Urothelium cell line (cell line): ENCODE results near the gene CUL1.

Experiments
- DNase-seq: peaks from one replicate; pipeline ENCODE4 v3.0.0; 2011; ENCODE audit warnings: low spot score, mixed read lengths
- FAIRE-seq: peaks from 2 replicates; lab custom pipeline; 2011; peaks lifted over from hg19 to GRCh38; lab: Jason Lieb, UNC

Gene CUL1

DNA sequence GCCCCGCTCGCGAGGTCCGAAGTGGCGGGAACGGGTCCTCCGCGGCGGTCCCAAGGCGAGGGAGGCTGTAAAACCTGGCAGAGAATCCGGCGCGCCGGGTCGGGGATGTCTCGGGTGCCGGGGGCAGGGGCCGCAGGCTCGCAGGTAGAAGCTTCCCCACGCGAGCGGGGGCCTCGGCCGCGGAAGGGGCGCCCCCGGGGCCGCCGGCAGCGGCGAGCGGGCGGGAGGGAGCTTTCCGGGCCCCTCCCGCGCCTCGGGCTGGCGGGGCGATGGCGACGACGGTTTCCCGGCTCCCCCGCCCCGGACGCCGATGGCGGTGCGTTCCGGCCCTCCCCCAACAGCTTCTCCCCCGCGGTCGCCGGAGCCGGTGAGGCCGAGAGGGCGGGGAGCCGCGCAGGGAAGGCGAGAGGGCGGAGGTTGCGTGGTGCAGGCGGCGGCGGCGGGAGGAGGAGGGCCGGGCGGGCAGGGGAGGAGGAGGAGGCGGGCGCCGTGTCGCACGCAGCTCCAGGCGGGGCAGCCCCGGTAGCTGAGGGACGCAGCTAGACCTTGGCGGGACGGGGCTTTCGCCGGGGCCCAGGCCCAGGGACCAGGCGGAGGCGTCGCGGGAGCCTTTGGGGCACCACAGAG is at the start of gene CUL1:
CUL1 (plus strand) TSS at position 507 of the 627 bp plus-strand sequence. CDS start 31,220 bp downstream, outside the sequence.
- DNase-seq = peak; percentile 35

DNA sequence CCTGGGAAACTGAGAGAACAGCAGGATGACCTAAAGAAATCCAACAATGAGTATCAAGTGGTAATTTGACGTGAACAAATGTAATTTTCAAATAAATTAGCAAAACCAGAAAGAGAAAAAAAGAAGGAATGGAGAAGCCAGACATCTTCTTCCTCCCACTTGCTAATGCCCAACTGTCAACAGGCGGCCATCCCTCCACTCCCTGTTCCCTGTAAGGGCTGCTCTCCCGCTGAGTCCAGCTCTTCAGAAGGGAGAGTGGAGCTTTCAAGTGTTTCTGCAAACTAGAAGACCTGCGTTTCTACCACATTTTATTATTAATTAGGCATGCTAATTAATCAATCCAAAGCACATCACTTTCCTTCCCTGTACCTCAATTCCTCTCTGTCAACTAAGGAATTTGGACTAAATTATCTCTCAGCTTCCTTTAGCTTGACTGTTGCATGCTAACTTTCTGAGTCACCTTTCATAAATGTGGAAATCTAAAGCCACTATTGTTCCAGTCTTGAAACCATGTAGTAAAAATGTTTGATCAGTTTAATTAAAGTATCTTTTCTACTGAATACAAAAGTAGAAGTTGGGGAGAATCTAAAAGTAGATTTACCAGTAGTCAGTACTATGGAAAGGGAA is 48.4 kb upstream of the CUL1 start:
- FAIRE-seq = no peak
- DNase-seq = peak; percentile 12

More for the DNA sequence above, at the start of gene CUL1:
- FAIRE-seq = no peak

DNA sequence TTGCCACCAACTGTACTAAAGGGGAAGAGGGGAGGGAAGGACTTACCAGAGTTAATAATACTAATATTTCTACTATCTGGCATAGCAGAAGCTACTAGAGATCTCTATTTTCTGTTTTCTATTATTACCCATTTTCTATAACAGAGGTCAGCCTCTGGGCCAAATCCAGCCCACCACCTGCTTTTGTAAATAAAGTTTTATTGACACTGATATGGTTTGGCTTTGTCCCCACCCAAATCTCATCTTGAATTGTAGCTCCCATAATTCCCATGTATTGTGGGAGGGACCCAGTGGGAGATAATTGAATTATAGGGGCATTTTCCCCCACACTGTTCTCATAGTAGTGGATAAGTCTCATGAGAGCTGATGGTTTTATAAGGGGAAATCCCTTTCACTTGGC is 45.9 kb upstream of the CUL1 start:
- no peak for DNase-seq
- no peak for FAIRE-seq

DNA sequence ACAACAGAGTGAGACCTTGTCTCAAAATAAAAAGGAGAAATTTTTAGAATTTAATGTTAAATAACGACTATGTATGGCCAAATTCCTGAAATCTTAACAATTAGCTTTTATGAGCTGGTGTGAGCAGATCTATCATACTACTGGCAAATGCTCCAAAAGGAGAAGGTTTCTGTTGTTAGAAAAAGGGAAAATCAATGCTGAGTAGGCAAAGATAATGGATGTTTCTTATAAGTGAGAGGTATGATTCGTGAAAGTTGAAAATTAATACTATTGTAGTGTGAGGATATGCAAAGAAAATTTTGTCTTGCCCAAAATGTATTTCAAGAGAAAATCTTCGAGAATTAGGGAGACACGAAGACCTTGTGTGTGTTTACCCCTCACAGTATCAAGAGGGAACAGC is 40.8 kb upstream of the CUL1 start:
- DNase-seq = no peak
- no peak for FAIRE-seq

DNA sequence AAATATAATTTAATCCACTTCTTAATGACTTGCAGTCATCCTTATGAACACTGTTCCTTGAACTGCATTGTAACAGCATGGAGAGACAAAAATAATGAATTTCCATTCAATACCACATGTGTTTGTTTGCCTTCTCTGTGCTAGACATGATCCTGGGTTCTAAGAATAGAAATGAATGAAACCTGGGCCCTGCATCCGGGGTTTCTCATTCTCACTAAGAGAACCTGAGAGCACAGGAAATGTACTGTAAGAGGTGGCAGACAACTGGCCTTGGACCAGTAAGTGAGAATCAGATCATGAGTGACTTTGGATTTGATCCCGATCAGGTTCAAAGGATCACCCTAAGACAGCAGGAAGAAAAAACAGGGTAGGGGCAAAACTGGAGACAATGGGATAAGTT is 37.2 kb upstream of the CUL1 start:
- DNase-seq (no peak), FAIRE-seq (no peak)

DNA sequence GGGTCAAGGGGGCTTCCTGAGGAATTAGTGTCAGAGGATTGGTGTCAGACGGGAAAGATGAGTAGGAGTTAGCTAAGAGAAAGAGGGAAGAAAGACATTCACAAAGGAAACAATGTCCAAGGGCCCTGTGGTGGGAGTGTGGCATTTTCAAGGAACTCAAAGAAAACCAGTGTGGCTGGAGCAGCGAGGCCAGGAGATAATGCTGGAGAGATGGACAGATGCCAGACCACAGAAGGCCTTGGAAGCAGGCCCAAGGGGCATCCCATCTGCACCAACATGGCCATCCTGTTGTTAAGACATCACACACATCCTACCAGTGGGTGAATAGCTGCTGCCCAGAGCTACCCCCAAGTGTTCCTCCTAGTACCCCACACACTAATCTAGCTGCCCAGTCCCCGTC is 36.1 kb upstream of the CUL1 start:
- DNase-seq (peak; percentile 2), FAIRE-seq (no peak)

DNA sequence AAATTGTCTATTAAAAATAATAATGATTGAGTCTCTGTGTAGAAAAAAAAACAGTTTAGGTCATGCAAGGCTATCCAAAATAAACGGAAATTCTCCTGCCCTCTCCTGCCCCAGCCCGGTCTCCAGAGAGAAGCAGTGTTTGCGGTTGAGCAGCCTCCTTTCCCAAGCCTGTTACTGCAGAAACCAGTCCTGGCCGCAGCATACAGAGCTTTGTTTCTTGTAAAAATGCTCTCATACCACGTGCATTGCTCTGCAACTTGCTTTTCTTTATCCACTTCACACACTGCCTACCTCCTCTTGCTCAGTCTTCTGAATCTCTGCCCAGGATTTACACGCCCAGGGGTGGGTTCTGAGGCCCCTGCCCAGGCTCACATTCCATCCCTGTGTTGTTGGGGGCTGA is 34.4 kb upstream of the CUL1 start:
- DNase-seq = no peak
- FAIRE-seq = no peak

DNA sequence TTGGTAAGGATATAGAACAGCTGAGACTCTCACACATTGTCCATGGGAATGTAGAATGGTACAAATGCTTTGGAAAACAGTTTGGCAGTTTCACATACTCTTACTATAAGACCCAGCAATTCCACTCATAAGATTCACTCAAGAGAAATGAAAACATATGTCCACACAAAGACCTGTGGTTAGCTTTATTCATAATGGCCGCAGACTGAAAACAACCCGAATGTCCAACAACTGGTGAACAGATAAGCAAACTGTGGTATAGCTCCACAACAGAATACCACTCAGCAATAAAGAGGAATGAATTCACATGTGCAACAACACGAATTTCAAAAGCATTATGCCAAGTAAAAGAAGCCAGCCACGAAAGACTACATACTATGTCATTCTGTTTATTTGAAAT is 33.5 kb upstream of the CUL1 start:
- DNase-seq (no peak), FAIRE-seq (no peak)

DNA sequence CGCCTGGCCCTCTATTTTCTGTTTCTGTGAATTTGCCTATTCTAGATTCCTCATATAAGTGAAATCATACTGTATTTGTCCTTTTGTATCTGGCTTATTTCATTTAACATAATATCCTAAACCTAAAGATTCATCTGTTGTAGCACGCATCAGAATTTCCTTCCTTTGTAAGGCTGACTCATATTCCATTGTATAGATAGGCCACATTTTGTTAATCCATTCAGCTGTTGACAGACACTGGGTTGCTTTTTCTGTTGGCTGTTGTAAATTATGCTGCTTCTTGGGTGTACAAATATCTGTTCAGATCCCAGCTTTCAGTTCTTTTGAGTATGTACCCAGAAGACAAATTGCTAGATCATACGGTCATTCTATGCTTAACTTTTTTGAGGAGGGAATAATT is 28.8 kb upstream of the CUL1 start:
- no peak for FAIRE-seq
- no peak for DNase-seq

DNA sequence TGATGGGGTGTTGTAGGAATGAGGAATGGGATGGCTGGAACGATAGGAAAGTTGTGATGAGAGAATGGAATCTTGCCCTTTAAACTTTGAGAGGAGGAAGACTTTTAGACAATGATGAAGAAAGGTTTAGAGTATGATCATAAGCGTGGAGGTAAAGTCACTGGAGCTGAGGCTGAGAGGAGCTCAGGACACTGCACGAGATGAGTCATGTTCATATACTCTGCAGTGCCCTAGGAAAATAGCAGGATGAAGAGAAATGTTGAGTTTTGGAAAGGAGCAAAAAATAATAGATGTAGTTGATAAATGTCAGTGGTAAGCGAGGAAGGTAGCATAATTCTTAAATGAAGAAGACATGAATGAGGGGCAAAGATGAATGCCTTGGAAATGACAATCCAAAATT is 28.3 kb upstream of the CUL1 start:
- DNase-seq (no peak), FAIRE-seq (no peak)

DNA sequence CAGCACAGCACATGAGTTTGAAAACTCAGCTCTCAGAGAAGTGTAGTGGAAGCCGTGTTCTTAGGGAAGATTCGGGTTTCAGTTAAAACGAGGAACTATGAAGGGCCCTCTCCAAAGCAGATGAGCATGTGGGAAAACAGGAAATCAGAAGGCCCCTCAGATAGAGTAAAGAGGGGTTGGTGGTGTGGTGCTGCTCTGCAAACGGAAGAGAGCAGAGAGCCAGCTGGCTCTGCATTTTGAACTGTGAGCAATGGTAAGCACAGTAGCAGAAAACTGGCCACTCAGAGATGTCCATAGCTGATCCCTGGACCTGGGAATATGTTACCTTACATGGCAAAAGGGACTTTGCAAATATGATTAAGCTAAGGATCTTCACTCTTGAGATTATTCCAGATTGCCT is 27.9 kb upstream of the CUL1 start:
- no peak for FAIRE-seq
- no peak for DNase-seq

DNA sequence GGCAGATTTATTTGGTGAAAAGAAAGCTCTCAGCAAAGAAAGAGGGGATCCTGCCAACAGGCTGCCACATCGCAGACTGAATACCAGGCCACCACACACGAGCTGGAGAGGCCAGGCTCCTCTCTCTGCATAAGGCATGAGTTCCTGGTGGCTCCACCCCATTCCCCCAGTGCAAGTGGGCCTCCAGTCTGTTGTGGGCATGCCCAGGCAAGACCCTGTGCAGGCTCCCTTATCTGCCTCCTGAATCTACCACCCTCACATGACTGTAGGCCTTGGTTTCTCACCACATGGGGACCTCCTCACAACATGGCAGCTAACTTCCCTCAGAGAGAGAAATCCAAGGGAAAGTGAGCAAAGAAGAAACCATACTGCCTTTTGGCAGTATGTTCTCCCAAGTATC is 26.7 kb upstream of the CUL1 start:
- DNase-seq = no peak
- FAIRE-seq = no peak

DNA sequence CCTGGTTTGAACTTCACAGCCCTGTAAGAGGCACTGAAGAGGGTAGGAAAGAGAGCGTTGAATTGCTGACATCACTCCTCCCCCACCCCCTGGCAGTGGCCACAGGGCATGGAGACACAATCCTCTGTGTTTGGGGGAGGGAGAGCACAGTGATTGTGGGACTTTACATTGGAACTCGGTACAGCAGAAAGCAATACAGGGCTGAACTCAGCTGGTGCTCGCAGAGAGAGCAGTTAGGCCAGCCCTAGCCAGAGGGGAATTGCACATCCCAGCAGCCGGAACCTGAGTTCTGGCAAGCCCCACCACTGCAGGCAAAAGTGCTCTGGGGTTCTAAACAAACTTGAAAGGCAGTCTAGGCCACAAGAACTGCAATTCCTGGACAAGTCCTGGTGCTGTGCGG is 24.0 kb upstream of the CUL1 start:
- DNase-seq (no peak), FAIRE-seq (no peak)

DNA sequence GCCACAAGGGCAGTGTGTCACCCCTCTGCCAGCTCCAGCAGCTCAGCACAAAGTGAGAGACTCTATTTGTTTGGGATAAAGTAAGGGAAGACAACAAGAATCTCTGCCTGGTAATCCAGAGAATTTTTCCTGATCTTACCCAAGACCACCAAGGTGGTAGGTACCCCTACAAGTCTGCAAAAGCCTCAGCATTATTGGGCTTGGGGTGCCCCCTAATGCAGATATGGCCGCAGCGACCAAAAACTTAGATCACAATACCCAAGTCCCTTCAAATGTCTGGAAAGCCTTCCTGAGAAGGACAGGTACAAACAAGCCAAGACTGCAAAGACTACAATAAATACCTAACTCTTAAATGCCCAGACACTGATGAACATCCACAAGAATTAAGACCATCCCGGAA is 22.4 kb upstream of the CUL1 start:
- DNase-seq (no peak), FAIRE-seq (no peak)

DNA sequence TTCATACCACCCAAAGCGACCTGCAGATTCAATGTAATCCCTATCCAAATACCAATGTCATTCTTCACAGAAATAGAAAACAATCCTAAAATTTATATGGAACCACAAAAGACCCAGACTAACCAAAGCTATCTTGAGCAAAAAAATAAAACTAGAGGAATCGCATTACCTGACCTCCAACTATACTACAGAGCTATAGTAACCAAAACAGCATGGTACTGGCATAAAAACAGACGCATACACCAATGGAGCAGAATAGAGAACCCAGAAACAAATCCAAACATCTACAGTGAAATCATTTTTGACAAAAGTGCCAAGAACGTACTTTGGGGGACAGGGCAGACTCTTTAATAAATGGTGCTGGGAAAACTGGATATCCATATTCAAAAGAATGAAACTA is 16.9 kb upstream of the CUL1 start:
- DNase-seq (no peak), FAIRE-seq (no peak)

DNA sequence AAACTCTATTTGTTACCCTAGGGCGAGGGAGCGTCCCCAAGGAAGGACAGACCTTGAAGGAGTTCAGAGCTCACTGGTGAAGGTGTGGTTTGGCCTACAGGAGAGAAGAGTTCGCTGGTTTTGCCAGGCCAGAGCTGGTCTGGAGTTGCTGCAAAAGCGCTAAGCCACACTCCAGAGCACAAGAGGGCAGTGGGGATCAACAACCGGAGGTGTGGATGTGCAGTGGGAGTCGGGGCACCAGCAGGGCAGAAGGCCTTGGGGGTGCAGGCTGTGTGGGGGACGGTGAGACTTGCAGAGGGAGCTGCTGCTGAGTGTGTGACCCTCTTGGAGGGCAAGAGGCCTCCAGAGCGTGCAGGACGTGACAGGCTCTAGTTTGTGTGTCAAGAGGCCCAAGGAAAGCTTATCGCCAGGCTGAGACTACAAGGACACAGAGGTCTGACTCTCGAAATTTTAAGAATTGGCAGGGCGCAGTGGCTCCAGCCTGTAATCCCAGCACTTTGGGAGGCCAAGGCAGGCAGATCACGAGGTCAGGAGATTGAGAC is 14.3 kb upstream of the CUL1 start:
- FAIRE-seq = no peak

DNA sequence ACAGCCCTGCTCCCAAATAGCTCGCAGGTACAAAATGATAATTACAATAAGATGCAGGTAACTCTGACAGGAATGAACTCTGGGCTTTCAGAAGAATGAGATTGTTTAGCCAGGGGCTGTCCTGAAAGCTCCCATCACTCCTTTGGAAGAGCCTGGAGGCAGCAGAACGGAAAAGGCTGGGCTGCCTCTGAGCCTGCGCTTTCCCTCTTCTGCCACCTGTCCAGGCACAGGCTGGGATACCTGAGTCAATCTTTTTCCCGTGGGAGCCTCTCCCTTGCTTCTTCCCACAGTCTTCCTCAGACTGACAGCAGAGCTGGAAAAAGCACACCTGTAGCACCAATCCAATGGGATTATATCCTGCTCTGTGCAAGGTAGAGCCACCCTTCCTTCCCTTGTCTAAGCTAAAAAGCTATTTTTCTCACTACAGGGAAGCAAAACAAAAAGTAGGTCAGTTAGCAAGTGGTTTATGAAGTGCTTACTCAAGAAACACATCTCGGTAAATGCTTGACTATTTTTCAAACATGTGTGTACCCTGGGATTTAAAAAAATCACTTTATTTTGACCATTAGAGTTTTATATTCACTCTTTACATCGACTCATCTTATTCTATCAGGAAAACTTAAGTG is 12.3 kb upstream of the CUL1 start:
- FAIRE-seq (no peak), DNase-seq (no peak)

More for the DNA sequence above, 14.3 kb upstream of the CUL1 start:
- DNase-seq = no peak

DNA sequence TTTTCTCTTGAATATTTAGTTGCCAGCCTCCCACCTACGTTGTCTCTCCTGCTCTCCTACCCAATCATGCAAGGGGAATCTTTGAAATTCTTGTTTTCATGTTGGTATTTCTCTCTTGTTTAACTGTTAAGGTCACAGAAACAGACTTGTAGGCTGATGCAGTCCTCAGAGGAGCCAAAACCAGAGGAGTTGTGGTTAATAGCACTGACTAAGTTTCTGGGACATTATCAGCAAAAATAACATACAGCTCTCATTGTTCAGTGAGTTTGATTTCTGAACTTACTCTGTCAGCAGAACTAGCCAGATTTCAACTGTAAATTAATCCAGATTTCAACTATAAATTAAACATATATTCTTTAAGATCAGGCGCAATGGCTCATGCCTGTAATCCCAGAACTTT is 11.1 kb upstream of the CUL1 start:
- DNase-seq (no peak), FAIRE-seq (no peak)

DNA sequence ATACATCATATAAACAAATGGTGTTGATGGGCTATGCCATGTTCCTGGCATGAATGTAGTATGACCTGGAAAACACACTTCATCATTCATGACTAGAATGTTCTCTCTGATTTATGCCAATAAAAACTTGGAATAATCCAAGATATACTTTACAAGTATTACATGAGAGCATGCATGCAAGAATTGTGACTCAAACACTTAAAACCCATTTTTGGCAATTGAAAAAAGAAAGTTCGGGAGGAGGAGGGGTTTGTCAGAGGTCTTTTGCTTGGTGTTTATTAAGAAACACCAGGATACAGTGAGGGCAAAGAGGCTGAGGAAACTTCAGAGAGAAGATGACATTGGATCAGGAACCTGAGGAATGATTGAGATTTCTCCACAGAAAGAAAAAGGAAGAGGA is 10.2 kb upstream of the CUL1 start:
- FAIRE-seq = no peak
- DNase-seq = no peak

DNA sequence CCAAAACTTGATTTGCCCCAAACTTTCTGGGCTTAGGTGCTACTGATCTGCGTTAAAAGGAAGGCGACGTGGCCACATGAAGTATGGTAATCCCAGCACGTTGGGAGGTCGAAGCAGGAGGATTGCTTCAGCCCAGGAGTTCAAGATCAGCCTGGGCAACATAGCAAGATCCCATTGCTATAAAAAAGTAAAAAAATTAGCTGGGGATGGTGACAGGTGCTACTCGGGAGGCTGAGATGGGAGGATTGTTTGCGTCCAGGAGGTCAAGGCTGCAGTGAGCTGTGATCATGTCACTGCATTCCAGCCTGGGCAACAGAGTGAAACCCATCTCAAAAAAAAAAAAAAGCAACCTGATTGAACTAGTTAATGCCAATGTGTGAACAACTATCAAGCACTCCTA is 5.1 kb upstream of the CUL1 start:
- FAIRE-seq (no peak), DNase-seq (no peak)

DNA sequence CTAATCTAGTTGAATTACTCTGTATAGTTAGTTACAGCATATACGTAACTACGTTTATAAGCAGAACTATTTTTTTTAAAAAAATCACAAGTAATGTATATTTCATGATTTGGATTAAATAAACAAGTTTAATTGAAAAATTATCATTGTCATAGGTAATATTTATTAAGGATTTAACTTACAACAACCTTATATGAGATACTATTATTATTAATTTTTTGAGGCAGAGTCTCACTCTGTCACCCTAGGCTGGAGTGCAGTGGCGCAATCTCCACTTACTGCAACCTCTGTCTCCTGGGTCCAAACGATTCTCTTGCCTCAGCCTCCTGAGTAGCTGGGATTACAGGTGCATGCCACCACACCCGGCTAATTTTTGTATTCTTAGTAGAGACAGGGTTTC is 4.1 kb upstream of the CUL1 start:
- DNase-seq (no peak), FAIRE-seq (no peak)

DNA sequence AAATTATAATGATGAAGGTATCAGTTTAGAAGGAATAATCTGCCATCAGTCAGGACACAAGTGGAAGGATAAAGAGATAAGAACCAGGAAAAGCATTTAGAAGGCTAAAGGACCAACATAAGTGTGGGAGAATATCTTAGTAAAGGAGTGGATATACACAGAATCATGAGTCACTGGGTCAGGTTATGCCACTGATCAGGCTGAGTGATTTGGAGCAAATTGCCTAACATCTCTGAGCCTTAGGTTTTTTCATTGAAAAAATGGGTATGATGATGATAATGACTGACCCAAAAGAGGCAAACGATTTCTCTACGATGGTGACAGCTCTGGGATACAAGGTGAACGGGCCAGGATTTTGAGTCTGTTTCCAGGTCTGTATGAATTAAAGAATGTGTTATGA is 2.8 kb upstream of the CUL1 start:
- FAIRE-seq (no peak), DNase-seq (no peak)
